ENCODE measurements around the gene LBX2. TPM values are rescaled to one million over a fixed set of nuclear protein-coding genes. Genes with fewer than 3 reads are reported as not detected.

LBX2 gene
- total and polyA plus RNA-seq, 9 of the 15 experiments (the other 6 are each of a cell fraction or from before 2014, with no cell fraction given): 0.39 to 6.2 (median 1.8) TPM; not detected in 1

GRCh38 chr2:74528600-74529356 lies 29.4 kb upstream of the LBX2 start (continued):
- TF ChIP-seq ZNF609 (CRISPR knock-in tag; IDR thresholded peaks at IDR 0.05; ENCODE audit: borderline replicate concordance) (no peak), U2AF2 (optimal IDR thresholded peaks at IDR 0.05; ENCODE audit: low read depth, low read length) (no peak), SRF (CRISPR knock-in tag; IDR thresholded peaks at IDR 0.05) (0 out of 4 replicates have a peak, but pooled peaks of 1 of the 2 experiments have one; percentile 18), STAG1 (CRISPR knock-in tag; IDR thresholded peaks at IDR 0.05; ENCODE audit: borderline replicate concordance) (no peak), ZNF232 (CRISPR knock-in tag; IDR thresholded peaks at IDR 0.05) (peak; percentile 27; the same call in 1 of the 2 replicates), ZBTB7A (IDR thresholded peaks at IDR 0.05; ENCODE audit: borderline replicate concordance, control insufficient read depth, low read depth, low read length) (peak; percentile 36; the same call in 1 of the 2 replicates), E2F1 (CRISPR knock-in tag; IDR thresholded peaks at IDR 0.05) (no peak), CBFA2T2 (conservative IDR thresholded peaks at IDR 0.05) (no peak), CTCFL (IDR thresholded peaks at IDR 0.05; ENCODE audit: borderline replicate concordance, insufficient read depth, low read depth, low read length, poor library complexity, severe bottlenecking) (peak; percentile 0), ETV5 (CRISPR knock-in tag; IDR thresholded peaks at IDR 0.05; ENCODE audit: low read depth) (no peak), ZNF175 (CRISPR knock-in tag; IDR thresholded peaks at IDR 0.05; ENCODE audit: low read depth) (no peak), THRB (CRISPR knock-in tag; conservative IDR thresholded peaks at IDR 0.05) (no peak), PTTG1 (tag; IDR thresholded peaks at IDR 0.05; ENCODE audit: low read depth) (no peak), CHD1 (IDR thresholded peaks at IDR 0.05; ENCODE audit: low read length) (peak; percentile 19), ZNF583 (CRISPR knock-in tag; IDR thresholded peaks at IDR 0.05) (no peak)

Data from K562 (cell line).